Tibial nerve (tissue), 3 donors: ENCODE results near the gene NMT2.

Experiments
- CTCF ChIP-seq, 5 experiments: fragments of 200-600 bp in 3 of 5; fragments of 450-650 bp in 2 of 5; sonication (generic) in 3 of 5; IDR thresholded peaks; one replicate each; pipeline ENCODE4 v1.5.1; 2016 to 2019; ENCODE audit warnings: antibody characterized with exemption in 5 of 5, mild to moderate bottlenecking in 3 of 5, moderate library complexity in 2 of 5
- POLR2A ChIP-seq, 2 donors: fragments of 450-650 bp; IDR thresholded peaks; one replicate each; pipeline ENCODE4 v1.6.1; 2017; ENCODE audit warnings: antibody characterized with exemption in 2 of 2, mild to moderate bottlenecking in 2 of 2, moderate library complexity in 2 of 2

DNA sequence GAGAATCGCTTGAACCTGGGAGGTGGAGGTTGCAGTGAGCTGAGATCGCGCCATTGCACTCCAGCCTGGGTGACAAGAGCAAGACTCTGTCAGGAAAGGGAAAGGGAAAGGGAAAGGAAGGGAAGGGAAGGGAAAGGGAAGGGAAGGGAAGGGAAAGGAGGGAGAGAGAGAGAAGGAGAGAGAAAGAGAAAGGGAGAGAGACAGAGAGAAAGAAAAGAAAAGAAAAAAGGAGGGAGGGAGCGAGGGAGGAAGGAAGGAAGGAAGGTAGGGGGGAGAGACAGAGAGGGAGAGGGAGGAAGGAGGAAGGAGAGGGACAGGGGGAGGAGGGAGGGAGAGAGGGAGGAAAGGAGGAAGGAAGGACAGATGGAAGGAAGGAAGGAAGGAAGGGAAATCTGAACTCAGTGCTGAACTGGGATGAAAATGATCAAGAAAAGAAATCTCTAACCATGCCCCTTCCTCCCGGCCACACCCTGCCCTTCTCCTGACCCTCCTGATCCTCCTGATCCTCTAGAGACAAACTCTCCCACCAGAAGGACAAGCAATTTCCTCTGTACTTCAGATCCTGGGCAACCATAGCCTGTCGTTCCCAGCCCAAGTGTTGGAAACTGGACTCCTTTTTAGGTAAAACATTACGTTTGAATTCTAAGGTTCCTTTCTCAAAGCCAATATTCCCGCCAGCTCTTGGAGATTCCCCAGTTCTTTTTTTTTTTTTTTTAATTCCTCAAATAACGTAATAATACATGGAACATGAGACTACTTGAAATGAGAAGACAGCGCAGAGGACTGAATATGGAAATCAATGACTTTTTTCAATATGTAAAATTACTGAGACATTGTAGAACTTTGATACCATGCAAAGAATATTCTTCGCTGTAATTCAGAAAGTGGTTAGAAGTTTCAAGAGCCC, 32.1 kb downstream of the NMT2 start:
- TF ChIP-seq CTCF (IDR thresholded peaks at IDR 0.05) (no peak), POLR2A (IDR thresholded peaks at IDR 0.05) (no peak)
